ENCODE results near the gene TECTB.

GRCh38 chr10:112279433-112279832 is 3.8 kb upstream of the TECTB start:
- TF ChIP-seq POLR2A (IDR thresholded peaks at IDR 0.05) (no peak), CTCF (IDR thresholded peaks at IDR 0.05) (no peak)
